Measurements from ENCODE around the gene STKLD1. TPM values are rescaled to one million over a fixed set of nuclear protein-coding genes. Genes with fewer than 3 reads are reported as not detected.

Gene STKLD1
- total and polyA plus RNA-seq, 9 of the 15 experiments (the other 6 are each of a cell fraction or from before 2014, with no cell fraction given): 0.10 to 0.65 (median 0.33) TPM; not detected in 2

- TF ChIP-seq FOXM1 (IDR thresholded peaks at IDR 0.05; ENCODE audit: low read depth) (no peak), FOXM1 (CRISPR knock-in tag; IDR thresholded peaks at IDR 0.05; ENCODE audit: low read depth) (0 out of 2 replicates have a peak, but pooled peaks have one; percentile 37), KAT8 (IDR thresholded peaks at IDR 0.05; ENCODE audit: low read depth) (no peak), MNT (conservative IDR thresholded peaks at IDR 0.05) (peak in 1 of 2 experiments; percentile 36; a peak in 1 of 4 replicates), BHLHE40 (IDR thresholded peaks at IDR 0.05; ENCODE audit: low read length) (no peak), NFIX (CRISPR knock-in tag; IDR thresholded peaks at IDR 0.05; ENCODE audit: low read depth) (no peak), TFE3 (CRISPR knock-in tag; IDR thresholded peaks at IDR 0.05) (no peak), HCFC1 (IDR thresholded peaks at IDR 0.05; ENCODE audit: low read depth, low read length) (no peak), NEUROD1 (IDR thresholded peaks at IDR 0.05; ENCODE audit: borderline replicate concordance, low read depth, low read length, partially characterized antibody) (no peak), ZNF518B (CRISPR knock-in tag; IDR thresholded peaks at IDR 0.05) (no peak), ZNF644 (tag; IDR thresholded peaks at IDR 0.05; ENCODE audit: low read depth) (no peak), THRA (IDR thresholded peaks at IDR 0.05) (no peak), SIRT6 (IDR thresholded peaks at IDR 0.05; ENCODE audit: low read depth, low read length) (no peak), SAP30 (IDR thresholded peaks at IDR 0.05; ENCODE audit: borderline replicate concordance, insufficient read depth, low read depth, low read length, poor library complexity, severe bottlenecking) (peak; percentile 75), ZBTB49 (CRISPR knock-in tag; IDR thresholded peaks at IDR 0.05; ENCODE audit: borderline replicate concordance) (no peak), SIN3B (IDR thresholded peaks at IDR 0.05; ENCODE audit: low read depth) (no peak), SNIP1 (IDR thresholded peaks at IDR 0.05; ENCODE audit: low read depth) (peak; percentile 14; the same call in 1 of the 2 replicates)
Measured at GRCh38 chr9:133375116-133375723, 946 bp upstream of the STKLD1 start (continued).

Data from K562 (cell line).